Activated CD4-positive, alpha-beta T cell treated with anti-CD3 and anti-CD28 coated beads, Interleukin-2, amount 50 U/mL, for 4 hours (primary cell): Measurements from ENCODE around the gene OR10D3.
"Not testable (repeated sequence)": the region's sequence is repeated elsewhere in the genome, so short reads cannot be mapped to it uniquely, and the experiment has no call there.

ENCODE experiments used
- DNase-seq, 2 experiments: peaks; one replicate each; pipeline ENCODE4 v3.0.0-alpha.2; 2020

The OR10D3 gene, protein sequence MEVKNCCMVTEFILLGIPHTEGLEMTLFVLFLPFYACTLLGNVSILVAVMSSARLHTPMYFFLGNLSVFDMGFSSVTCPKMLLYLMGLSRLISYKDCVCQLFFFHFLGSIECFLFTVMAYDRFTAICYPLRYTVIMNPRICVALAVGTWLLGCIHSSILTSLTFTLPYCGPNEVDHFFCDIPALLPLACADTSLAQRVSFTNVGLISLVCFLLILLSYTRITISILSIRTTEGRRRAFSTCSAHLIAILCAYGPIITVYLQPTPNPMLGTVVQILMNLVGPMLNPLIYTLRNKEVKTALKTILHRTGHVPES

DNA sequence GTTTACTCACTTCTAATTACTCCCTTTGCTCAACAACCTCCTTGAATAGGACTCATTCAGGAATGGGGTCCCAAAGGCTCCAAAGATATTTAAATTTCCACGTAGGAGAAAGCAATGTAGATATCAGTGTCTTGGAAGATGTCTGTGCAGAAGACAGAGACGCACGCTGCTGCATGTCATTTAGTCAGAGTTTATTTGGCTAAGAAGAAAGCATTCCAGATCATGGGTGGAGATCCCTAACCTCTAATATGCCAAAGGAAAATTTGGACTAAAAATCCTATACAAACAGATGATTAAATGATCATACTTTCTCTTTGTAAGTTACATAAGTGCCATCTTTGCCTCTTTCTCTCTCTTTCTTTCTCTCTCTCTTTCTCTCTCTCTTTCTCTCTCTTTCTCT, at the start of gene OR10D3:
Gene OR10D3, plus strand, starts transcription at position 278 of the 400 bp plus-strand sequence. CDS start 1,925 bp downstream, outside the sequence.
- no peak for DNase-seq

- no peak for DNase-seq
Observed at GRCh38 chr11:124143034-124143433, 40.1 kb upstream of the OR10D3 start.

DNA sequence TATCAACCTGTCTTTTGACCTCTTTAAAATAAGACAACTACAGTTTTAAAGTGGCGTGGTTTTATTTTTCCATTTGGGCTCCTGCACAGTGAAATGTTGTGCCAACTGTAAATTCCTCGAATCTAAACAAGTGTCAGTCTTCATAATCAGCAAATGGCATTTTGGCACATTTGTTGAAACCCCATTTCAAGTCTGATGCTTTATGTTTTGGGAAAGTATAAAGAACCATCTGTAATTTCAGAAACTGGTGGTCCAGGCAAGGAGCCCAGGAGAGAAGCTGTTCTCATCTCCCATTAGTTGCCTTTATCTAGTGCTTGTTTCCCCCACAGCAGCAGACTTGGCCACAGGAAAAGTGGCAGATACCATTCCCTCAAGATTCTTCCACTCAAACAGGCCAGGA, 35.2 kb upstream of the OR10D3 start:
- no peak for DNase-seq

DNA sequence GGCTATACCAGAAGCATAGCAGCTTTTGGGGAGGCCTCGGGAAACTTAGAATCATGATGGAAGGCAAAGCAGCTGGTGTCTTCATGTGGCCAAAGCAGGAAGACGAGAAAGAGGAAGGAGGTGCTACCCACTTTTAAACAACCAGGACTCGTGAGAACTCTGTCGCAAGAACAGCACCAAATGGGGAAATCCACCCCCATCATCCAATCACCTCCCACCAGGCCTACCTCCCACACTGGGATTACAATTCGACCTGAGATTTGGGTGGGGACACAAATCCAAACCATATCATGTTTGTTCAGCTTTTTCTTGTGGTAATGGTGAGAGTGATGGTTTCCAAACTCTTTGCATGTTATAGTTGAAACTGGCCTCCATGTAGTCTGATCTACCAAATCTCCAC, 32.5 kb upstream of the OR10D3 start:
- DNase-seq: no peak

- DNase-seq: no peak
Observed at GRCh38 chr11:124152770-124153407, 30.3 kb upstream of the OR10D3 start.

GRCh38 chr11:124153821-124154220, 29.3 kb upstream of the OR10D3 start:
- DNase-seq: no peak

DNA sequence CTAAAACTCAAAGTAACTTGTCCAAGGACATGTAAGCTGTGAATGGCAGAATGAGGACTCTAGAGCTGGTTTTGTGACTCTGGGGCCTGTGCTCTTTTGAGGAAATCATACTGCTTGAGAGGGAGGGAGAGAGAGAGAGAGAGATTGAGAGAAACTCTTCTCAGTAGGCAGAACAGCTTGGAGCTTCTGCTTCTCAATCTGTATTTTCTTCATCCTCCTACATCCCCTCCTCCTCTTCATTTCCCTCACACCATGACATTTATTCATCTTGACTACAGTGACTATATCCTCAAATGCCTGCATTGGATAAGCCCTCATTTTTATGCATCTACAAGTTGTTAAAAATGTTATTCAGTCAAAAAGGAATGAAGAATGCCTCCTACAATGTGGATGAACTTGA, 23.7 kb upstream of the OR10D3 start:
- no peak for DNase-seq

DNA sequence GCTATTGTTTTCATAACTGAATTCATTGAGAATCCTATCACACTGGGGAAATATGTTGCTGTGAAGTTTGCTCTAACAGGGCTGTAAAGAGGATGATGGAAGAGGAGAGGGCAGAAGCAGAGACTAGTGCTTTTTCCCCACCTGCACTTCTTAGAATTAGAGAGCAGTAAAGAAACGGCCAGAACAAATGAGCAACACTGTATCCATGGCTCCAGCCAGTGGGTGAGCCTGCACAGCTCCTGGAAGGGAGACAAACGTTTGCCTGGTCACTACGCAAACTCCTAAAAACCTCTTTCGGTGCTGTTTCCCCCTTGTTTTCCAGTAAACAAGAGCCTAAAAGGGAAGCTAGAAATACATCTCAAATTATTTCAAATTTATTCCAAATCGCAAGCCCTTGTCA, 22.2 kb upstream of the OR10D3 start:
- no peak for DNase-seq

DNA sequence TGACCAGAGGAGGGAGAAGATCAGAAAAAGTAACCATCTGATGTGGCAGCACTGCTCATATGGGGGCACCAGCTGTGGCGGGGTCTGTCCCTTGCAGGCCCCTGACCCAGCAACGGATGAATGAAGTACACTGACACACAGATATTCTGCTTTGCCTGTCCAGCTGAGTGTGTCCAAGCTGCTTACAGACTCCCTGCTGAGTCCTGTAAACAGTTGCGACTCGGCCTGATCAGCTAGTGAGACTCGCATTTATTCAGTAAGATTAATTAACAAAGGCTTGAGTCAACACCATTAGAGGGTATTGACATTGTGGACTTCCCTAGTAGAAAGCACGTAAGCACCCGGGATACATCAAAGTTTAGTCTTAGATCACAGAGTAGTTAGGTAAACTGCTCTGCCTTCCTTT, 15.3 kb upstream of the OR10D3 start:
- no peak for DNase-seq

DNA sequence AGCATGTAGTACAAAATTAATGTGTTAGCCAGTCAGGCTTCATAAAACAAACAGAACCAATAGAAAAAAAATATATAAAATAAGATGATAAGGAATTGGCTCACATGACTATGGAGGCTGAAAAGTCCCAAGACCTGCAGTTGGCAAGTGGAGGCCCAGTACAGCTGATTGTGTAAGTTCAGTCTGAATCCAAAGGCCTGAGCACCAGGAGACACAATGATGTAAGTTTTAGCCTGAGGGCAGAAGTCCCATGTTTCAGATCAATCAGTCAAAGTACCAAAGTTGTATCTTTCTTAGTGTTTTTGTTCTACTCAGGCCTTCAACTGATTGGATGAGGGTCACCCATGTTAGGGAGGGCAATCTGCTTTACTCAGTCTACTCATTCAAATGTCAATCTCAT, 14.3 kb upstream of the OR10D3 start:
- no peak for DNase-seq

DNA sequence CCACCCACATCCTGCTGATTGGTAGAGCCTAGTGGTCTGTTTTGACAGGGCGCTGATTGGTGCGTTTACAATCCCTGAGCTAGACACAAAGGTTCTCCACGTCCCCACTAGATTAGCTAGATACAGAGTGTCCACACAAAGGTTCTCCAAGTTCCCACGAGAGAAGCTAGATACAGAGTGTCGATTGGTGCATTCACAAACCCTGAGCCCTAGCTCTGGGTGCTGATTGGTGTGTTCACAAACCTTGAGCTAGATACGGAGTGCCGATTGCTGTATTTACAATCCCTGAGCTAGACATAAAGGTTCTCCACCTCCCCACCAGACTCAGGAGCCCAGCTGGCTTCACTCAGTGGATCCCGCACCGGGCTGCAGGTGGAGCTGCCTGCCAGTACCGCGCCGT, 12.8 kb upstream of the OR10D3 start:
- not testable (repeated sequence) for DNase-seq

- no peak for DNase-seq
Observed at GRCh38 chr11:124170801-124171586, 12.2 kb upstream of the OR10D3 start.

GRCh38 chr11:124172101-124172500, 11.0 kb upstream of the OR10D3 start:
- DNase-seq: no peak

- DNase-seq: no peak
Observed at GRCh38 chr11:124172599-124172998, 10.5 kb upstream of the OR10D3 start.

DNA sequence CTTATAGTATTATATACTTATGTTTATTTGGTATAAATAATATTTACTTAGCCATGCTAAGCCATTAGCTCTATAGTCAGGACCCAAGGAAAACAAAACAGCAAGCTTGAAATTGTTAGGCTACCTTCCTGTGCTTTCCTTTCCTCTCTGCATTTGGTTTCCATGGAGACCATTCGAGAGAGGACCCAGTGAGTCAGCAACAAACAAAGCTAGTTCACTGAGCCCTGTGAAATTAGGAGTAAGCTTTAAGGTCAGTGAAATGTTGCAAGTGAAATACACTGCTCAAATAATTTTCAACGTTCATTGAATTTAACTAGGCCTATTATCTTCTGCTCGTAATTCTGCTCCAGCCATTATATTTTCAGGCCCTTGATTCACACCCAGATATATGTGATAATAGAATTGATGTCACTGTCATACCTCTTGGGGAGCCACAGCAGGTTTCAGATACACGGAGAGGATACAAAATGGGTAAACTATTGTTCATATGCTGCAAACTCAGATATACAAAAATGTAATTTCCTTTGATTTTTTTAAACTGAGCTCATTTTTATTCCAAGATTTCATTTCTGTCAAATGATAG, 9.1 kb upstream of the OR10D3 start:
- no peak for DNase-seq

DNA sequence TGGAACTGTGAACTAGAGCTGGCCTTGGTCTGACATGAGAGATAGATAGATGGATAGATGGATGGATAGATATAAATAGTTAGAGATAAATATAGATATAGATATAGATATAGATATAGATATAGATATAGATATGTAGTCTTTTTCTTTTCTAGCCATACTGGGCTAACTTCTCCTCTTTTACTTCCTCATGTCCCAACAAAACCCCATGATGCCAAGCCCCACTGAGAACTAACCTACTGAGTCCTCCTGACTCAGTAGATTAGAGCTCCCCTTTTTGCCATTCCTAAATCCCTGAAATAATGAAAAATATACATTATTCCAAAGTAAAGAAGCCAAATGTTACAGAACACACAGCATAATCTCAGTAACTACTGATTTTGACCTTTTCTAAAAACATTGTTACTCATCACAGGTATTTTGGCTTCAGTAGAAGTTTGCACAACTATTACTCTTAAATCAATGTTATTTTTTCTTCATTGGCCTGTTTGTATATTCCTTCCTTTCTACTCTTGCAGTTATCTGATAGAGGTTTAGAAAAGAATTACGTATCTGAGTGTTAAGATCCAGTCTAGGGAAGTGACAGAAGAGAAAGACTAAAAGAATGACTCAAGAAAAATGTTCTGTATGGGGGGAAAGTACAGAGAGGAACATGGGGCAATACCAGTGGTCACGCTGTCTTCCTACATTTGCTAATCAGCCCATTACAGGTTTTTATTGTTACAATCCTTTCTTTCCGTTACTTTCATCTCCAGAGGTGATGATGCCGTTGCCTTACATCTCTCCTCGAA, 6.0 kb upstream of the OR10D3 start:
- DNase-seq: no peak

GRCh38 chr11:124179310-124179709, 3.8 kb upstream of the OR10D3 start:
- no peak for DNase-seq

- DNase-seq: no peak
Observed at GRCh38 chr11:124190298-124191139, 7.4 kb downstream of the OR10D3 start.

GRCh38 chr11:124193221-124194010, 10.3 kb downstream of the OR10D3 start:
- DNase-seq: no peak

DNA sequence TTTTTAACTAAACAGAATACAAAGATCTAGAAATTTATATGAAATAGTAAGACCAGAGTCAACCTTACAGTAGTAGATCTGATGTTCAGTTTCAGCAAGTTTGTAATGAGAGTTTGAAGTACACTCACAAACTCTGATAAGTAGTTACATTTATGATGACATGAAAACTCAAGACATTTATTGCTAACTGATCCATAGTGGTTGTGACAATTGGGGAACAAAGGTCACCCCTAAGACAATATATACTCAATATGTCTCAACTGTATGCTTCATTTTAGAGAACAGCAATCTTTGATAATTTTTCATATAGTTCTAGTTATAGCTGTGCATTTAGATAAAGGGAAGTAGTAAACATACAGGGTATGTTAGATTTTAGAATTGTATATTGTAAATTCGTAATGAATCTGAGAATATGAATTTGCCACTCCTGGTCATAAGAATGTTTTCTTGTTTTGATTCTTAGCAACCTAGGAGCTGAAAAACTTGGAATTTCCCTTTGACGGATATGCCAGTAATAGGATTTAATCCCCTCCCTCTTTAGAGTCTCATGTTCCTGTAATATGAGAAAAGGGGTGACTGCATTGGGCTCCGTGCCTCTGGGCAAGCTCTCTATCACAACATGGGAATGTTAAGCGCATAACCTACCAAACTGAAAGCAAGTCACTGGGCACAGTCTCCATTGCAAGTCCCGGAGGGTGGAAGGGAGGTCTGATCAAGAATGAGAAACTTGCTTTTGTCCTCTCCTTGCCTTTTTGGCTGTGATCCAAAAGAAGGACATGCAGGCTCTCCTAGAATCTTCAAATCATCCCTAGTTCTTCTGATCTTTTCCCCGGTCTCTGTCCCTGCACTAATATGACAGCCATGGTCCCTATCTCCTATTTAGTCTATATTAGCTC, 11.4 kb downstream of the OR10D3 start:
- DNase-seq: no peak
